ENCODE measurements around the gene ZNF80.

GRCh38 chr3:114286266-114286665, 48.9 kb upstream of the ZNF80 start:
- TF ChIP-seq CTCF (IDR thresholded peaks at IDR 0.05; ENCODE audit: insufficient read depth, low read length) (no peak), GABPA (IDR thresholded peaks at IDR 0.05; ENCODE audit: low read depth) (no peak), POLR2AphosphoS5 (IDR thresholded peaks at IDR 0.05; ENCODE audit: low read depth) (no peak), REST (IDR thresholded peaks at IDR 0.05; ENCODE audit: insufficient replicate concordance, low read depth) (no peak), SPI1 (IDR thresholded peaks at IDR 0.05; ENCODE audit: borderline replicate concordance, low read depth) (no peak)

Data from HL-60 (cell line).